Lung (tissue), 13 donors: ENCODE data around the gene SIAH1. TPM values are rescaled to one million over a fixed set of nuclear protein-coding genes. Genes with fewer than 3 reads are reported as not detected.
"Not testable (repeated sequence)": the region's sequence is repeated elsewhere in the genome, so short reads cannot be mapped to it uniquely, and the experiment has no call there.

Experiments
- ATAC-seq: fragments of 200-7000 bp; cut with Tn5 transposase; one replicate; pipeline ENCODE4 v1.9.1; 2020; ENCODE audit warnings: moderate number of reproducible peaks; ENCODE audit not compliant: insufficient read depth, low FRiP score
- DNase-seq, 3 donors: peaks; one replicate each; pipeline ENCODE4 v3.0.0-alpha.2; 2013 to 2017
- H3K27ac ChIP-seq, 2 donors: one replicate each; pipeline ENCODE4 v1.5.1; 2013; ENCODE audit warnings: mild to moderate bottlenecking in 2 of 2, moderate library complexity in 2 of 2, control low read depth in 1 of 2, inconsistent platforms in 1 of 2, low read depth in 1 of 2, low read length in 1 of 2
- H3K27me3 ChIP-seq, 3 donors: one replicate each; pipeline ENCODE4 v1.5.1; 2013; ENCODE audit warnings: low read length in 2 of 3; ENCODE audit not compliant: control insufficient read depth in 3 of 3, insufficient read depth in 3 of 3
- H3K36me3 ChIP-seq, 4 donors: one replicate each; pipeline ENCODE4 v1.5.1; 2013; ENCODE audit warnings: low read length in 4 of 4, mild to moderate bottlenecking in 1 of 4, moderate library complexity in 1 of 4; ENCODE audit not compliant: control insufficient read depth in 4 of 4, insufficient read depth in 4 of 4
- H3K4me1 ChIP-seq, 5 donors: one replicate each; pipeline ENCODE4 v1.5.1; 2013; ENCODE audit warnings: low read length in 5 of 5, mild to moderate bottlenecking in 2 of 5, moderate library complexity in 1 of 5; ENCODE audit not compliant: control insufficient read depth in 5 of 5, insufficient read depth in 5 of 5
- H3K4me3 ChIP-seq: one replicate; pipeline ENCODE4 v1.5.1; 2013; ENCODE audit warnings: mild to moderate bottlenecking, control low read depth, moderate library complexity
- H3K9ac ChIP-seq, 2 donors: one replicate each; pipeline ENCODE4 v1.5.1; 2013; ENCODE audit warnings: low read length in 2 of 2, control low read depth in 1 of 2; ENCODE audit not compliant: insufficient read depth in 1 of 2
- H3K9me3 ChIP-seq, 4 donors: one replicate each; pipeline ENCODE4 v1.5.1; 2013; ENCODE audit warnings: low read length in 3 of 4, mild to moderate bottlenecking in 1 of 4, moderate library complexity in 1 of 4; ENCODE audit not compliant: control insufficient read depth in 4 of 4, insufficient read depth in 3 of 4
- CTCF ChIP-seq: IDR thresholded peaks from 2 replicates; pipeline ENCODE4 v1.5.1; 2012; ENCODE audit warnings: mild to moderate bottlenecking; ENCODE audit errors: control extremely low read depth, extremely low read depth
- WGBS, 2 donors: extraction: QIAGEN DNeasy Blood & Tissue Kit; methylation state at CpG; one replicate each; pipeline ENCODE4 v1.1.7; 2013; 5-methylcytosine and 5-hydroxymethylcytosine counted together
- polyA plus RNA-seq, 2 donors: library from polyadenylated mRNA; stranded (reverse); fragments of 200-250 nt; gene quantifications; one replicate each; pipeline ENCODE4 v1.2.1, GENCODE V29; 2013
- small RNA-seq: library from RNA; depleted of rRNA; stranded (forward); fragments of <200 nt; gene quantifications from one replicate; pipeline ENCODE3, GENCODE V24; 2014; ENCODE audit warnings: low replicate concordance
- total RNA-seq, 2 donors: library from RNA; depleted of rRNA in 1 of 2; stranded (reverse); fragments of >200 nt in 1 of 2; gene quantifications; one replicate each; pipeline ENCODE4 v1.2.1, GENCODE V29; 2014 to 2021
- donor health status: control.
- donor health status: control.
- donor health status: Bipolar disorder and iron deficiency.
- donor health status: healthy.
- donor health status: DM: yes; HTN: yes; CAD: no.

Gene SIAH1
- total and polyA plus RNA-seq, 4 donors: 15.6 to 53.2 (median 19.2) TPM

GRCh38 chr16:48317026-48317425, 68.2 kb downstream of the SIAH1 start:
- H3K36me3 ChIP-seq: peaks cover 3 to 20% (median 12%) of the 10 kb centered on the region in 4 donors
- no peak overlapping the region for H3K27ac ChIP-seq
- H3K9ac ChIP-seq: no peak overlapping the region
- no peaks in the 10 kb centered on the region for H3K27me3 ChIP-seq
- ATAC-seq (no peak), DNase-seq (no peak)
- no peak overlapping the region for H3K4me3 ChIP-seq
- TF ChIP-seq CTCF: no peak
- peaks cover 0 to 4% (median 3%) of the 10 kb centered on the region in 4 donors for H3K9me3 ChIP-seq
- peaks cover 0 to 15% (median 0%) of the 10 kb centered on the region in 5 donors for H3K4me1 ChIP-seq
- WGBS, 2 donors: 88% methylated on average over 1 of the region's 1 CpG

GRCh38 chr16:48313905-48314304, 71.3 kb downstream of the SIAH1 start:
- H3K27ac ChIP-seq, H3K27me3 ChIP-seq, H3K9me3 ChIP-seq, ATAC-seq, H3K9ac ChIP-seq, DNase-seq, H3K4me3 ChIP-seq, H3K4me1 ChIP-seq: not testable (repeated sequence)
- WGBS, 2 donors: 99 to 100% methylated on average over 3 of the region's 3 CpGs
- H3K36me3 ChIP-seq: peaks cover 7 to 37% (median 20%) of the 10 kb centered on the region in 4 donors

- Histone ChIP-seq H3K27me3 (no peaks in the 10 kb centered on the region), H3K27ac (no peak overlapping the region), H3K9ac (no peak overlapping the region), H3K4me3 (no peak overlapping the region), H3K9me3 (peaks cover 5 to 10% (median 9%) of the 10 kb centered on the region in 4 donors), H3K4me1 (peaks cover 0 to 4% (median 0%) of the 10 kb centered on the region in 5 donors), H3K36me3 (peaks cover 11 to 45% (median 29%) of the 10 kb centered on the region in 4 donors)
- ATAC-seq (no peak), DNase-seq (no peak)
- no peak for TF ChIP-seq CTCF
- WGBS, 2 donors: 98 to 99% methylated on average over 4 of the region's 4 CpGs
Observed at GRCh38 chr16:48310908-48311641, 74.1 kb downstream of the SIAH1 start.

Small RNA genes lying within 50 kb of the gene (small RNA-seq; reads per million reads assigned to genes)
- not detected for gene RF00017

Other genes with a start within 250 kb of the SIAH1 start
- gene ABCC12, start 229.4 kb downstream of the SIAH1 start, total RNA-seq: not detected
- gene ABCC12, start 229.4 kb downstream of the SIAH1 start, polyA plus RNA-seq: not detected
- gene LONP2, start 141.1 kb downstream of the SIAH1 start, total RNA-seq: 10 to 100 TPM; 65.4 to 81.5 TPM
- 10 to 100 TPM; 20.7 to 26.9 TPM for gene LONP2, start 141.1 kb downstream of the SIAH1 start, polyA plus RNA-seq
- 1 to 10 TPM in 1 of 2 donors, under 1 TPM in 1; 0.40 to 1.3 TPM for gene ABCC11, start 137.9 kb downstream of the SIAH1 start, total RNA-seq
- under 1 TPM; 0.08 to 0.10 TPM for gene ABCC11, start 137.9 kb downstream of the SIAH1 start, polyA plus RNA-seq
- 10 to 100 TPM; 41.6 to 66.0 TPM for gene N4BP1, start 224.8 kb upstream of the SIAH1 start, total RNA-seq
- gene N4BP1, start 224.8 kb upstream of the SIAH1 start, polyA plus RNA-seq: 10 to 100 TPM; 16.5 to 31.5 TPM